ENCODE measurements around the gene SERPINA4. TPM values are rescaled to one million over a fixed set of nuclear protein-coding genes. Genes with fewer than 3 reads are reported as not detected.

Gene SERPINA4
- total and polyA plus RNA-seq, 2 donors (not counting 1 experiment from before 2014, with no cell fraction given), result not detected

GRCh38 chr14:94564381-94564780 lies 3.1 kb downstream of the SERPINA4 start:
- H3K27ac ChIP-seq (ENCODE audit: insufficient read depth, low read length), result no peak overlapping the region
- no peaks in the 10 kb centered on the region for H4K20me1 ChIP-seq (ENCODE audit: control insufficient read depth, extremely low read depth, insufficient read depth, low read length)
- TF ChIP-seq EZH2 (IDR thresholded peaks at IDR 0.05; ENCODE audit: low read length, missing control alignments) (no peak), CTCF (conservative IDR thresholded peaks at IDR 0.05 in 1 of 2, IDR thresholded peaks at IDR 0.05 in 1 of 2; ENCODE audit: low read depth in 1 of 2, low read length in 2 of 2) (no peak)
- no peak overlapping the region for H3K4me3 ChIP-seq (replicated peaks in 1 of 4; ENCODE audit: control extremely low read depth in 1 of 4, insufficient read depth in 1 of 4, low read depth in 3 of 4, low read length in 4 of 4)
- H3K36me3 ChIP-seq (ENCODE audit: control insufficient read depth, insufficient read depth, low read length), result no peaks in the 10 kb centered on the region
- no peak overlapping the region for H2AFZ ChIP-seq (ENCODE audit: low read length)
- no peaks in the 10 kb centered on the region for H3K4me1 ChIP-seq (ENCODE audit: control insufficient read depth, extremely low read depth, insufficient read depth, low read length)
- H3K4me2 ChIP-seq (ENCODE audit: extremely low read depth, insufficient read depth, low read length), result no peak overlapping the region
- no peak for DNase-seq (ENCODE audit: low read depth in 2 of 2)
- H3K79me2 ChIP-seq (ENCODE audit: control insufficient read depth, insufficient read depth, low read length), result no peaks in the 10 kb centered on the region
- H3K27me3 ChIP-seq (ENCODE audit: control insufficient read depth, insufficient read depth, low read length), result no peaks in the 10 kb centered on the region
- H3K9ac ChIP-seq (ENCODE audit: insufficient read depth, low read length), result no peak overlapping the region
- no peaks in the 10 kb centered on the region for H3K9me3 ChIP-seq (ENCODE audit: control insufficient read depth, insufficient read depth, low read depth, low read length)

GRCh38 chr14:94568186-94568585 lies 6.9 kb downstream of the SERPINA4 start:
- TF ChIP-seq CTCF (conservative IDR thresholded peaks at IDR 0.05 in 1 of 2, IDR thresholded peaks at IDR 0.05 in 1 of 2; ENCODE audit: low read depth in 1 of 2, low read length in 2 of 2), result no peak
- TF ChIP-seq EZH2 (IDR thresholded peaks at IDR 0.05; ENCODE audit: low read length, missing control alignments), result no peak
- DNase-seq (ENCODE audit: low read depth in 2 of 2), result no peak
- H3K27me3 ChIP-seq (ENCODE audit: control insufficient read depth, insufficient read depth, low read length), result no peaks in the 10 kb centered on the region
- H3K27ac ChIP-seq (ENCODE audit: insufficient read depth, low read length), result no peak overlapping the region
- no peaks in the 10 kb centered on the region for H3K9me3 ChIP-seq (ENCODE audit: control insufficient read depth, insufficient read depth, low read depth, low read length)
- no peaks in the 10 kb centered on the region for H3K79me2 ChIP-seq (ENCODE audit: control insufficient read depth, insufficient read depth, low read length)
- H2AFZ ChIP-seq (ENCODE audit: low read length), result no peak overlapping the region
- H4K20me1 ChIP-seq (ENCODE audit: control insufficient read depth, extremely low read depth, insufficient read depth, low read length), result no peaks in the 10 kb centered on the region
- H3K4me2 ChIP-seq (ENCODE audit: extremely low read depth, insufficient read depth, low read length), result no peak overlapping the region
- H3K36me3 ChIP-seq (ENCODE audit: control insufficient read depth, insufficient read depth, low read length), result no peaks in the 10 kb centered on the region
- no peak overlapping the region for H3K9ac ChIP-seq (ENCODE audit: insufficient read depth, low read length)
- no peak overlapping the region for H3K4me3 ChIP-seq (replicated peaks in 1 of 4; ENCODE audit: control extremely low read depth in 1 of 4, insufficient read depth in 1 of 4, low read depth in 3 of 4, low read length in 4 of 4)
- no peaks in the 10 kb centered on the region for H3K4me1 ChIP-seq (ENCODE audit: control insufficient read depth, extremely low read depth, insufficient read depth, low read length)

- H3K9ac ChIP-seq (ENCODE audit: insufficient read depth, low read length), result no peak overlapping the region
These were observed 8.2 kb downstream of the SERPINA4 start for GRCh38 chr14:94569381-94570001.

More at GRCh38 chr14:94569381-94570001, 8.2 kb downstream of the SERPINA4 start:
- Histone ChIP-seq H4K20me1 (ENCODE audit: control insufficient read depth, extremely low read depth, insufficient read depth, low read length) (no peaks in the 10 kb centered on the region), H3K4me2 (ENCODE audit: extremely low read depth, insufficient read depth, low read length) (no peak overlapping the region), H3K27ac (ENCODE audit: insufficient read depth, low read length) (no peak overlapping the region), H3K27me3 (ENCODE audit: control insufficient read depth, insufficient read depth, low read length) (no peaks in the 10 kb centered on the region), H3K9me3 (ENCODE audit: control insufficient read depth, insufficient read depth, low read depth, low read length) (no peaks in the 10 kb centered on the region), H3K4me3 (replicated peaks in 1 of 4; ENCODE audit: control extremely low read depth in 1 of 4, insufficient read depth in 1 of 4, low read depth in 3 of 4, low read length in 4 of 4) (no peak overlapping the region), H3K4me1 (ENCODE audit: control insufficient read depth, extremely low read depth, insufficient read depth, low read length) (no peaks in the 10 kb centered on the region), H2AFZ (ENCODE audit: low read length) (no peak overlapping the region), H3K36me3 (ENCODE audit: control insufficient read depth, insufficient read depth, low read length) (no peaks in the 10 kb centered on the region), H3K79me2 (ENCODE audit: control insufficient read depth, insufficient read depth, low read length) (no peaks in the 10 kb centered on the region)
- no peak for DNase-seq (ENCODE audit: low read depth in 2 of 2)
- TF ChIP-seq EZH2 (IDR thresholded peaks at IDR 0.05; ENCODE audit: low read length, missing control alignments) (no peak), CTCF (conservative IDR thresholded peaks at IDR 0.05 in 1 of 2, IDR thresholded peaks at IDR 0.05 in 1 of 2; ENCODE audit: low read depth in 1 of 2, low read length in 2 of 2) (no peak)

Measured in fibroblast of lung (primary cell).